Measurements from ENCODE around the gene ALX4.

DNA sequence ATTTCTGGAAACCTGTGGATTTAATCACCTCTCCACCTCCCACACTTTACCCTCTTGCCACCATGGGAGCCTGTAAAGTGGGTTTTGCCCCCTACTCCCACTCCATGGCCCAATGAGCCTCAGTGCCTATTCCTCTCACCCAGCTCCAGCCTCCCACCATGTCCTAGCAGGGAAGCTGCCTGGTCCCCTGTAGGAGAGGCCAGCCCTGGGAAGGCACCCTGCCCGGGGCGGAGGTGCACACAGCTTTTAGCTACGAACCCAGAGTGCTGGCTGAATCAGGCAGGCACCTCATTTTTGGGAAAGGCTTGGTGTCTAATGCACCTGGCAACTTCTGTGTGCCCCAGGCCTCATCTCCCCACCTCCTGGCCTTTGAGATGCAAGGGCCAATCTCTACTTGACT lies 35.8 kb upstream of the ALX4 start:
- TF ChIP-seq, protein P1, sequence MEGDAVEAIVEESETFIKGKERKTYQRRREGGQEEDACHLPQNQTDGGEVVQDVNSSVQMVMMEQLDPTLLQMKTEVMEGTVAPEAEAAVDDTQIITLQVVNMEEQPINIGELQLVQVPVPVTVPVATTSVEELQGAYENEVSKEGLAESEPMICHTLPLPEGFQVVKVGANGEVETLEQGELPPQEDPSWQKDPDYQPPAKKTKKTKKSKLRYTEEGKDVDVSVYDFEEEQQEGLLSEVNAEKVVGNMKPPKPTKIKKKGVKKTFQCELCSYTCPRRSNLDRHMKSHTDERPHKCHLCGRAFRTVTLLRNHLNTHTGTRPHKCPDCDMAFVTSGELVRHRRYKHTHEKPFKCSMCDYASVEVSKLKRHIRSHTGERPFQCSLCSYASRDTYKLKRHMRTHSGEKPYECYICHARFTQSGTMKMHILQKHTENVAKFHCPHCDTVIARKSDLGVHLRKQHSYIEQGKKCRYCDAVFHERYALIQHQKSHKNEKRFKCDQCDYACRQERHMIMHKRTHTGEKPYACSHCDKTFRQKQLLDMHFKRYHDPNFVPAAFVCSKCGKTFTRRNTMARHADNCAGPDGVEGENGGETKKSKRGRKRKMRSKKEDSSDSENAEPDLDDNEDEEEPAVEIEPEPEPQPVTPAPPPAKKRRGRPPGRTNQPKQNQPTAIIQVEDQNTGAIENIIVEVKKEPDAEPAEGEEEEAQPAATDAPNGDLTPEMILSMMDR (IDR thresholded peaks at IDR 0.05; ENCODE audit: low read length) = no peak
- no peak for TF ChIP-seq EZH2 (optimal IDR thresholded peaks at IDR 0.05; ENCODE audit: low read depth, low read length)
- no peak for TF ChIP-seq EZH2phosphoT487 (IDR thresholded peaks at IDR 0.05; ENCODE audit: low read length)

All from MM.1S (cell line).